NCI-H2227 treated with DMSO at 0.1 percent for 48 hours (cell line): Measurements from ENCODE around the gene FOXF1.

Experiments used
- DNase-seq: peaks from one replicate; lab custom pipeline; 2025; lab: John Stamatoyannopoulos, UW

Gene FOXF1

DNA sequence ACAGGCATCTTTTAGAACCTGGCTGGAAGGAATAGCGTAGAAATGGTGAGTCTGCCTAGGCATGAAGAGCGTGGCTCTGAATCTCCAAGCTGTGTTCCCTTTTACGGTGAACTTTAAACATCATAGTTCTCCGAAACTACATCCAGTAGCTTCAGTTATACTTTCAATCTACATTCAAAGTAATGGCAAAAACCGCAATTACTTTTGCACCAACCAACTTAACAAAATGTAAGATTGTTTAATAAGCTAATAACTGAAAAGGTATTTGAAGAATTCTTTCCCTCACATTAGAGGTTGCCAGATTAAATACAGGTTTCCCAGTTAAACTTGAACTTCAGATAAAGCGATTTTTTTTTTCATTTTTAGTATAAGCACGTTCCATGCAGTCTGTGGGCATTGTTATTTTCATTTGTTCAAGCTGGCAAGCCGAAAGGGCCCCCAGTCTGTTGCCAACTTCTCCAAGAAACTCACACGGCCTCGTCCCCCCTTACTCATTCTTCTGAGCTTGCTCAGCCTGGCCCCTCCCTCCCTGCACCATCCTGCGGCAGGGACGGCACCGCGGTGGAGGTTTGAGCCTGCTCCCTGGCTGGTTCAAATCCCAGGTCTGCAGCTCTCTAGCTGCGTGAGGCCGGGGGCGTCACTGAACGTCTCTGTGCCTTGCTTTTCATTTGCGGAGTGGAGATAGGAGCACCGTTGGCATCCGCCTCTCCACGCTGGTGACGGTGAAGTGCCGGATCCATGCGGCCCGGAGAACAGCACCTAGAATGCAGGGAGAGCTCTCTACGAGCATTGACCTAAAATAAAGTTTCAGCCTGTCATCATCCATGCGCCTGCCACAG lies 48.2 kb downstream of the FOXF1 start:
- DNase-seq, result no peak

DNA sequence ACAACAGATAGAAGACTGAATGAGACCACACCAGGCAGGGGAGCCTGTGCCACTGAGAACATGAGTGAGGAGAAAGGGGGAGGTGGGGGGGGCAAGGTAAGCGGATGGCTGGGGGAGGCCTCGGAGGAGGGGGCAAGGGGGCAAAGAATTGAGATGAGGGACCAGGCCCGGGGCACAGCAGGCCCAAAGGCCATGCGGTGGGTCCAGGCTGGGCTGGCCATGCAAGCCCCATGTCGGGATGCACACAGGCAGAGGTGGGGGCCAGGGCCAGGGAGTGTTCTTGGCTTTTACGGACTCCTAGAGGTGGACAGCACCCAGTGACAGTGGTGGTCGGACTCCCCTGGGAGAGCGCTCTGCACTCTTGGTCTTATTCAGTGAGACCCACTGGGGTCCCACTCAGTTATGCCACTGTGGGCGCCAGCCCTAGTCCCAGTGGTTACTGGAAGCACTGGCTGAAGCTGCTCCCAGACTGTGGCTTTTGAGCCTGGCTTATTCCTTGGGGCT lies 49.5 kb downstream of the FOXF1 start:
- no peak for DNase-seq

DNA sequence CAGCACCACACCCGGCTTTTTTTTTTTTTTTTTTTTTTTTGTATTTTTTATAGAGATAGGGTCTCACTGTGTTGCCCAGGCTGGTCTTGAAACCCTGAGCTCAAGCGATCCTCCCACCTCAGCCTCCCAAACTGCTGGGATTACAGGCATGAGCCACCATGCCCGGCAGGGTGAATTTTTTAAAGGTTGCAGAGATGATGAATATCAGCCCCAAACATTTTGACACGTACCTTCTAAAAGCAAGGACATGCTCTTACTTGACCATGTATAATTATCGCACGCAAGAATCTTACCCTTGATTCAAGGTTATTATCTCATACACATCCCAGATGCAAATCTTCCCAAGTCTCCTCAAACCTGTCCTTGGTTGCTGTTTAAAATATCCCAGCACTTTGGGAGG lies 52.0 kb downstream of the FOXF1 start:
- no peak for DNase-seq

DNA sequence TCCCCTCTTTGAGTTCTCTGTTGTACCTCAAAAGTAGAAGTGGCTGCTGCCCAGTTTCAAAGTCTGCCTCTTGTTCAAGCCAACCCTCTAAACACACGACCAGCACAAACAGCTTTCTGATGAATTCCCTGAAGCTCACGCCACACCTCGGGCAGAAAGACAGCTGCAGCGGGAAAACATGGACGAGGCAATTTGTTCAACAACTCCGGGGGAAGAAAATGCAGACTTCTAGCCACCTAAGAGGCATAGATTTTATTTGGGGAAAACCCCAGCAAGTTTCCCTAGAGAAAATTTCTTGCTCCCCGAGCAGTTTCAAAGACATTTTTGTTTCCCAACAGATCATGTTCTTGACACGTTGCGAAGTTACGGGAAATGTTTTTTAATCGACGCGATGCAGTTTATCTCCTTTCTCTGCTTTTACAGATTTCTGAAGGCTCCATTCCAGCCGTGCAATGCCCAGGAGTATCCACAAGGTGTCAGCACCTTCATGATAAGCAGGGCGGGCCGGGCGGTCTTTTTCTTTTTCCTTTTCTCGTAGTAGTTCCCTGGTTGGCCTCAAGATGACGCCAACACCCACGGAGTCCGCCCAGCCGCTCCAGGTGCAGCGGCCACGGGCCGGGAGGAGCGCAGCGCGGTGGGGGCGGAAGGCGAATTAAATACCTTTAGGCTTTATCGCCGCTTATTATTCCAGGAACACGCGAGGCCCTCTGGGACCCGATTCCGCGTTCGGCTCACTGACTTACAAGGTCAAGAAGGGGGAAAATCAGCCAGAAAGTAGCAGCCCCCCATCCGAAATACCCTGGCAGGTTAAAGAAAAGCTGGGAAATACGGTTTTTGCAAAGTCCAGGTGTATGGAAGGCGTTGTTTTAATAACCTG lies 53.4 kb downstream of the FOXF1 start:
- DNase-seq, result peak; percentile 66
